GM12892 (cell line): ENCODE results near the gene ATXN1.

Experiments used
- POLR2A ChIP-seq: IDR thresholded peaks from 2 replicates; pipeline ENCODE4 v1.6.1; 2011; ENCODE audit warnings: low read depth, low read length, control low read depth
- POLR2AphosphoS5 ChIP-seq: IDR thresholded peaks from 2 replicates; pipeline ENCODE4 v1.6.1; 2011; ENCODE audit warnings: low read depth, low read length, control low read depth
- TAF1 ChIP-seq: IDR thresholded peaks from 2 replicates; pipeline ENCODE4 v1.6.1; 2011; ENCODE audit warnings: low read depth, mild to moderate bottlenecking, control low read depth, low read length, borderline replicate concordance

DNA sequence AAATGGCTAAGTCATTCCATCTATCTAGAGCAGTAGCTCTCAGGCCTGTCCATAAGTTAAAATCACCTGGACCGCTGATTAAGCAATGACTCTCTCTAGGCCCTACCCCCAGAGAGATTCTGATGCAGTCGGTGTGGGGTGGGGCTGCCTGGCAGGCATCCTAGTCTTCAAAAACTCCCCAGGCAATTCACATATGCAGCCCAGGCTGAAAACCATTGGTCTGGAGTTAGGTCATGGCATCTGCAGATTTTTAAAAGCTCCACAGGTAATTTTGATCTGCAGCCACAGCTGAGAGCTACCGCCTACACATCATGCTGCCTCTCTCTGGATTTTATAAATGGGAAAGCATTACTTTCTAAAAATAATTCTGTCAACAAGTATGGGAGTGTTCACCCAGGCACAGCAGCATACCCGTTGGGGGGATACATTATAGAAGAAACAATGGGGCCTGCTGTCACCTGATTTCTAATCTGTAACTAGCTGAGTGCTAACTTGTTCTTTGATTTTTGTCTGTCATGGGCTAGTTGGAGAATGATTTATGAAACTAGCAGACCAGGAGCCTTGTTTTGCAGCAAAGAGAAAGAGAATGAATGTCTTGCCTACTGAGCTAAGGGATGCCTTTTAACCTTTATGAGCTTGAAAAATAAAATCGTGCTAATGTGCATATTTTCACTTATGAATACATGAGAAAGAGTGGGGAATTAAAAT, 44.1 kb upstream of the ATXN1 start:
- no peak for TF ChIP-seq POLR2A
- no peak for TF ChIP-seq POLR2AphosphoS5
- TF ChIP-seq TAF1, result no peak
